T-helper 2 cell (primary cell): ENCODE results near the gene ATP5MC3.

Experiments
- DNase-seq, 5 experiments: peaks; one replicate each; pipeline versions ENCODE4 v3.0.0 to v3.0.0-alpha.2; 2012 to 2022

The ATP5MC3 gene

GRCh38 chr2:175167792-175168563, 13.5 kb downstream of the ATP5MC3 start, which contains the start of gene ATF2:
ATF2 (minus strand) TSS chr2:175168203; CDS start chr2:175136443, 31,760 bp downstream.
- peak; percentile 94 to 100 (median 97) for DNase-seq

GRCh38 chr2:175167076-175167791, 14.3 kb downstream of the ATP5MC3 start:
- peak in 4 of 5 experiments; percentile 10 to 53 (median 14) for DNase-seq

- no peak for DNase-seq
Observed at GRCh38 chr2:175166216-175166824, 15.2 kb downstream of the ATP5MC3 start.

GRCh38 chr2:175164235-175164634, 17.3 kb downstream of the ATP5MC3 start:
- no peak for DNase-seq

- DNase-seq: no peak
Observed at GRCh38 chr2:175158894-175159293, 22.6 kb downstream of the ATP5MC3 start.

- DNase-seq: no peak
Observed at GRCh38 chr2:175156534-175156933, 25.0 kb downstream of the ATP5MC3 start.

- peak in 1 of 5 experiments; percentile 92 for DNase-seq
Observed at GRCh38 chr2:175154661-175155082, 26.8 kb downstream of the ATP5MC3 start.

GRCh38 chr2:175152242-175152641, 29.3 kb downstream of the ATP5MC3 start:
- DNase-seq: peak in 1 of 5 experiments; percentile 67

GRCh38 chr2:175151791-175152190, 29.7 kb downstream of the ATP5MC3 start:
- no peak for DNase-seq

- DNase-seq: no peak
Observed at GRCh38 chr2:175147186-175147585, 34.3 kb downstream of the ATP5MC3 start.

GRCh38 chr2:175143678-175144077, 37.8 kb downstream of the ATP5MC3 start:
- no peak for DNase-seq

- no peak for DNase-seq
Observed at GRCh38 chr2:175143191-175143590, 38.3 kb downstream of the ATP5MC3 start.

GRCh38 chr2:175140332-175140731, 41.2 kb downstream of the ATP5MC3 start:
- no peak for DNase-seq

GRCh38 chr2:175137793-175138192, 43.7 kb downstream of the ATP5MC3 start:
- no peak for DNase-seq

GRCh38 chr2:175136334-175137215, 44.9 kb downstream of the ATP5MC3 start:
- DNase-seq: no peak

GRCh38 chr2:175135862-175136261, 45.6 kb downstream of the ATP5MC3 start:
- DNase-seq: no peak

- DNase-seq: no peak
Observed at GRCh38 chr2:175135177-175135576, 46.3 kb downstream of the ATP5MC3 start.

GRCh38 chr2:175131252-175131651, 50.3 kb downstream of the ATP5MC3 start:
- DNase-seq: no peak

- no peak for DNase-seq
Observed at GRCh38 chr2:175126661-175127060, 54.8 kb downstream of the ATP5MC3 start.
